Activated naive CD4-positive, alpha-beta T cell treated with Interleukin-2 at 50 U/mL for 16 hours (primary cell): Measurements from ENCODE around the gene TSPOAP1.
A peak's percentile ranks its signal among the peaks of the same experiment; 100 is the strongest.

Experiments used
- DNase-seq: peaks from one replicate; pipeline ENCODE4 v3.0.0-alpha.2; 2020

Gene TSPOAP1

DNA sequence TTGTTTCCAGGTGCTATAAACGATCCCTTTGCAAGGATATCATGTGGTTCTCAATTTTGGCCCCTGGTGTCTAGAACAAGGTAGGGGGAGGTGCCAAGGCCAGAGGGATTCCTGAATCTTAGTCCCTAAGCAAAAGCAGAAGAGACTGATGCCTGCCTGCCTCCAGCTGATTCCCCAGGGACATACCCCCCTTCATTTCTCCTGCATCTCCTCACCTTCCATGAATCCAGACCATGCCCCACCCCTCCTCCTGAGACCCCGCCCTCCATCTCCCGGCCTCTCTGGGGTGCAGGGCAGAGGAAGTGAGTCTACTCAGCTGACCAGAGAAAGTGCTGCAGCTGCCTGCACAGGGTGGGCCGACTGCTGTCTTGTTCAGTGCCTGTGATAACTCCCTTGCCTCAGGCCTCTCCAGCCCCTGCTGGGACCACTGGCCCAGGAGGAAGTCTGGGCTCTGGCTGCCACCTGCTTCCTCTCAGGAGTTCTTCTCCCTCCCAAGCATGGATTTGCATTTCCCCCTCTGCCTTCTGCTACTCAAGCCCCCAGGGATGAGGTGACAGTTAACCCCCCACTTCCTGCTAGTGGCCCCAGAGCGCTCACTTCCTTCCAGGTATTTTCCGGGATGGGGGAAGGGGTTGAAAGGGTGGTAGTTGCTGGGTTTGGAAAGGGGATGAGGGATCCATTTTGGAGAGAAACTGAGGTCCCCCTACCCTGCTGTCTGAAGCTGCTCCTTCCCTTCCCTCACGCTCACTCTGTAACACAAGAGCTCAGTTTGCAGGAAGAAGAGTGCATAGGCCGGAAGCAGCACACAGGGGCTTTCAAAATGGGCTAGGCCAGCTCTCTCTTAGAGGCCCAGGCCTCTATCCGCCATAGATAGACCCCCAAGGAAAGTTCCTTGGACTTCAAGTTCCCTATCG, 10.5 kb upstream of the TSPOAP1 start:
- peak; percentile 55 for DNase-seq

DNA sequence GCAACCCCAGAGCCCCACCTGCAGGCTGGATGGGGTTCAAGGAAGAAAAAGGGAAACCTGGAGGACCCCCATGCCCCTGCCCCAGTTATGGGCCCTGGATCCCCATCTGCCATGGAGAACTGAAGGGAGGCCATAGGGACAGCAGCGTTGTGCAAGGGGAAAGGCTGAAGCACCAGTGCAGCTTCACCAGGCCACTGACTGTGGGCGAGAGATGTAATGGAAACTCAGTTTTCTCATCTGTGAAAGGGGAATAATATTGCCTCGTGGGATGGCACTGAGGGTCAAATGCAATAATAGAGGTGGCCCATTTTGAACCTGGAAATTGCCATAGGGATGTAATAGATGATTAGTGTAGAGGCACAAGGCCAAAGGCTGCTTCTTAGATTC, 9.9 kb upstream of the TSPOAP1 start:
- DNase-seq: no peak

DNA sequence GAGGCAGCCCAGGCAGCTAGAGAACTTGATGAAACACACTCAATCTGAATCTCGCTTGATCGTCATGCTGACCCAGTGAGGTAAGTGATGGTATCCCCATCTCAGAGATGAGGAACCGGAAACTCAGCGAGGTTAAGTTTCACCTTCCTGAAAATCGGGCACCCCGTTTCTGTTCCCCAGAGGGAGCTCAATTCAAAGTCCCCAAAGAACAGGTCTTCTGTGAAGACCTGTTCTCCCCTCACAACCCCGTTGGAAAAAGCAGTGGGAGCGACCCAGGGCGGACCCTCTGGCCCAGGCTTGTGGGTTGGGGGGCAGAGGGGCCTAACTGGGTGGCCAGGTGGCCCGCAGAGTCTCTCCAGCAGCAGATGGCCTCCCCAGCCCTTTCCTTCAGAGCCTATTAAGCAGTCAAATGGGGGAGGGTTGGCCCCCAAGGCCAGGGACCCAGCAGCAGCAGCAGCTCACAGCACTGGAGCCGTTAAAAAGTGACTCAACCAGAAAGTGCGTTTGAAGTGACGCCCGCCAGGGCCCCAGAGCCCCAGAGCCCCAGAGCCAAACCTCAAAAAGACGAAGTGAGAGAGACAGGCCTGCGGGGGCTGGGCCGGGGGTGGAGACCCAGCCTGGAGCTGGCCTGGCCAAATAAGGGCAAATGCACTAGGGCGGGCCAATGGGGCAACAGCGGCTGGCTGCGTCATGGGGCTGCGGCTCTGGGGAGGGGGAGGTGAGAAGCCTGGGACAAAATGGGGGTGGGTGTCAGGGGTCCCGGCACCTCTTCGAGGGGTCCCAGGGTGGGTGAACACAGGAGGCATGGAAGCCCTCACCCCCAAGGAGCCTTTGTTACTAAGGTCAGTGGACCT, 9.2 kb upstream of the TSPOAP1 start:
- peak; percentile 94 for DNase-seq

DNA sequence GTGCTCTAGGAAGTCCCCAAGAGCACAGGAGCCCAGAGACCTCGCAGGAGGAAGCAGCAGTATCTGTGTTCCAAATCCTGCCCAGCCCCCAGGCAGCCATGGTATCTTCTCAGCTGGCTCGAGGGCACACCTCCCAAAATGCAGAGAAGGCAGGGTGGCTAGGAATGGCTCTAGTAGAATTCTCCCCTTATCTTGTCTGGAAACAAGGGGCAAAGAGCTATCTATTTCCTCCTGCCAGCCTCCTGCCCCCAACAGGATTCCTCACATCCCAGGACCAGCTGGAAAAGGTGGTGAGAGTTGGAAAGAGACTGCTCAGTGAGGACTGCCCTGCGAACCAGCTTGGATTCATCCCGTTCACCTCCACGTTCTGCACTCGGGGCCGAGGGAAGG, 8.6 kb upstream of the TSPOAP1 start:
- peak; percentile 45 for DNase-seq

DNA sequence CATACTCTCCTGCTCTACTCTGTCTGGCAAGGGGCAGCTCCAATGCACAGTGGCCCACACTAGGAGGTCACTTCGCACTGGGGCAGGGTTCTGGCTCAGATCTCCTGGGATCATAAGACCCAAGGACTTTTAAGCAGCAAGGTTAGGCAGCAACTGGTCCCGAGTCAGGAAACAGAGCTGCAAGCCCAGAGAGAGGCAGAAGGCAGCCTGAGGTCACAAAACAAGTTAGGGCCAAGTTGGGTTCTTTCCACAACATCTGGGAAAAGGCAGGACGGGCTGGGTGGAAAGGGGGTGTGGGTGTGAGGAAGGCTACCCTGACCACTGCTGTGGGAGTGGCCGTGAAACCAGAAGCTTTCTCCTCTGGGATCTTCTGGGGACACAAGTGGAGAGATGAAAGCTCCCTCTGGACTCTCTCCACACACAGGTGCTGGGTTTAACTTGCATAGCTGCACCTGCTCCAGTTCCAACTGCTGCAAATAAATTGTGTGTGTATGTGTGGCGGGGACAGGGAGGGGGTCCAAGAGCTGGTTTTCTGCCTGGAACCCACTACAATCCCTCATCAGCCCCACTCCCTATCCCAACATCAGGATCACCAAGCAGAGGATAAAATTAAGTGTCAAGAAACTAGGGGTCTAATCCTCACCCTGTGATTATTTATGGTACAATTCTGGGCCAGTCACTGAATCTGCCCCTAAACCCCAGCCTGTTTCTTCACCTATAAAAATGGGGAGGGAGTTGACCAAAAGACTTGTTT, 8.0 kb upstream of the TSPOAP1 start:
- no peak for DNase-seq

DNA sequence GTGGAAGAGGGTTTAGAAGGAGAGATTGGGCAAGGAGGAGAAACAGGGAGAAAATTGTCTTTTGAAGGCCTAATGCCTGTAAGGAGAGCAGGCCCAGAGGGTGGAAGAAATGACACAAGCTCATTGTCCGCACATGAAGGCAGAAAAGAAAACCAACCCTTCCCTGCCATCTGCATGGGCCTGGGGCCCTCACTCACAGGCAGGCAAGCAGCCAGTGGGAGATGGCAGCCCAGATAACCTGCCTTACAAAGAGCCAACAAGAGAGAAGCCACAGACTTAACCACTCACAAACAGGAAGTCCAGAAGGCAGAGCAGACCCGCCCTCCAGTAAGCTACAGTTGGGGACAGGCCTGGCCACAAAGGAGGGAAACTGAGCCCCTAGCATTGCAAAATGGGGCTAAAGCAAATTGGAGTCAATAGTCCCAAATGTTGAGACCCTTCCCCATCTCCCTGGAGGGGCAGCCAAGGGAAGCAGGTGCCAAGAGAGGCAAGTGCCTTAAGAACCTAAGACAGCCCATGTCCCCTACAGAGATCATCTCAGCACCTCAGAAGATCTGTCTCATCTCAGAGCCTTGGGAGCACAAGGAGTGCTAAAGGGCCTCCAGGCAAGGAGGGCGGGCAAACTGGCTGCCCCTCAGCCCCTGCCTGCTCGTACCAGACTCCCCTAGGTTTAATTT, 7.3 kb upstream of the TSPOAP1 start:
- DNase-seq: peak; percentile 65

DNA sequence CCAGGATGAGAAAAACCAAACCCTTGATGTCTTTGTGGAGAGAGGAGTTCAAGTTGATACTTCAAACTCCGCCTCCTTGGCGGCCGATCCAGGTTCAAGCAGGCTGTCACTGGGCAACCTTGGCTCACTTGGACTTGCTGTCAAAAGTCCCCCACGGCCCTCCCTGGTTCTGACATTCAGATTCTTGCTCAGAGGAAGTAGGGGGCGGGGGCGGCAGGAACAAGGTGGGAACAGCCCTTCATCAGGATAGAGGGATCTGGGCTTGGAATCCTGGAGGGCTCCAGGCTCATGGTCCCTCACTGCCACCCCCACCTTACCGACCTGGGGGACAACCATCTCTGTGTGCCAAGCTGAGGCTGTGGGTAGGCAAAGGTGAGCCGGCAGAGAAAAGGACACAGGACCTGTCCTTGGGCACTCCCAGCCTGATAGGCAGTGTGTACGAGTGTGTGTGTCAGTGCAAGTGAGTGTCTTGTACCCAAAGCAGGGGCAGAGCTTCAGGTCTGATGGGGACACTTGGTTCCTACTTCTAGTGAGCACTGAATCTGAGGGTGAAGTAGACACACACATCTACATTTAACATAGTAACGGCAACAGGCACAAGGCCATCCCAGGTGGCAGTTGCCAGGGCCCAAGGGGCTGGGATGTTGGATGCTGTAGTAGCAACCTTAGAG, 6.6 kb upstream of the TSPOAP1 start:
- DNase-seq: peak; percentile 39

DNA sequence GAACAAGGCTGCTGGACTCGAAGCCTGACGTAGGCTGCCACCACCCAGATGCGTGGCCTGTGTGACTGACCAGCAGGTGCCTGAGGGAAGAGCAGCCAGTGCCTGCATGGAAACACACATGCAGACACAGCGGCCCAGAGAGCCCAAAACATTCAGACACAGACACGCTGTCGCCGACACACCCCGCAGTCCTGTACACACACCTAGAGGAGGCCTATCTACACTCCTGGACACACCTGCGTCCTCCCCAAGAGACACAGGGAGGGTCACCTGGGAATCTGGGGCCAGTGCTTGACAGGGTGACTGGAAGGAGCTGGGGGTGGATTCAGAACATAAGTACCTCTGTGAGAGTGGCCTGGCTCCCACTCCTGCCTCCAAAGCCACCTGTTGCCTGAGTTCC, 6.1 kb upstream of the TSPOAP1 start:
- DNase-seq: no peak

DNA sequence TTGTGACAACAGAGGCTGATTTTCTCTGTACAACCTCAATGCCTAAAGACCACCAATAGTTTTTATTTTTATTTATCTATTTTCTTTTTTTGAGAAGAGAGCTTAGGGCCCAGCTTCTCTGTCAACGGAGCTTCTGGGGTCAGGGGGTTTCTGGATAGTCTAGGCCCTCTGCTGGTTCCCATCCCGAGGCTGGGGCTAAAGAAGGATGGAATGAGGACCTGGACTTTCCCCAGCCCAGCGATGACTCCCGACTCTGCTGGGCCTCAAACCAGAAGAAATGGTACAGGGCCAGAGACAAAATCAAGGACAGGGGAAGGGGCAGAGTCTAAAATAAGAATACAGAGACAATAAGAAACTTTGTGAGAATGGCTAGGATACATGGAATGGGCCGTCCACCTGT, 5.7 kb upstream of the TSPOAP1 start:
- no peak for DNase-seq

DNA sequence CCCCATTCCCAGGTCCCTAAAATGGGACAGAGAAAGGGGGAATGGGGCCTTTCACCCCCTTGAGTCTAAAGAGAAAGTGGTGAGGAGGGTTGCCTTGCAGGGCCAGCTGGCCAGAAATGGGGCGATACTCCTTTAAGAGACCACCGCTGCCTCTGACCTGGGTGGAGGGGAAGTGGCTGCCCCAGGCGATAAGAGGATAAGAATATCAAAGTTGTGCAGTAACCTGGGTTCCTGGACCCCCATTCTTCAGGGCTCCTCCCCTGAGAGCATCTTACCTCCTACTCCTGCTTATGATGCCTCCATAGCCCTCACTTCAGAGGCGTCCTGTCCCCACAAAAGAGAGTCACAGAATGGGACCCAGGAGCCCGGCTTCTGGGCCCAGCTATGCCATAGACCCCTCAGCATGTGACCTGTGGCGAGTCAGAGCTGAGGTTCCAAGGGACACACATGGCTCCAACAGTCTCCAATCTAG, 5.2 kb upstream of the TSPOAP1 start:
- no peak for DNase-seq

DNA sequence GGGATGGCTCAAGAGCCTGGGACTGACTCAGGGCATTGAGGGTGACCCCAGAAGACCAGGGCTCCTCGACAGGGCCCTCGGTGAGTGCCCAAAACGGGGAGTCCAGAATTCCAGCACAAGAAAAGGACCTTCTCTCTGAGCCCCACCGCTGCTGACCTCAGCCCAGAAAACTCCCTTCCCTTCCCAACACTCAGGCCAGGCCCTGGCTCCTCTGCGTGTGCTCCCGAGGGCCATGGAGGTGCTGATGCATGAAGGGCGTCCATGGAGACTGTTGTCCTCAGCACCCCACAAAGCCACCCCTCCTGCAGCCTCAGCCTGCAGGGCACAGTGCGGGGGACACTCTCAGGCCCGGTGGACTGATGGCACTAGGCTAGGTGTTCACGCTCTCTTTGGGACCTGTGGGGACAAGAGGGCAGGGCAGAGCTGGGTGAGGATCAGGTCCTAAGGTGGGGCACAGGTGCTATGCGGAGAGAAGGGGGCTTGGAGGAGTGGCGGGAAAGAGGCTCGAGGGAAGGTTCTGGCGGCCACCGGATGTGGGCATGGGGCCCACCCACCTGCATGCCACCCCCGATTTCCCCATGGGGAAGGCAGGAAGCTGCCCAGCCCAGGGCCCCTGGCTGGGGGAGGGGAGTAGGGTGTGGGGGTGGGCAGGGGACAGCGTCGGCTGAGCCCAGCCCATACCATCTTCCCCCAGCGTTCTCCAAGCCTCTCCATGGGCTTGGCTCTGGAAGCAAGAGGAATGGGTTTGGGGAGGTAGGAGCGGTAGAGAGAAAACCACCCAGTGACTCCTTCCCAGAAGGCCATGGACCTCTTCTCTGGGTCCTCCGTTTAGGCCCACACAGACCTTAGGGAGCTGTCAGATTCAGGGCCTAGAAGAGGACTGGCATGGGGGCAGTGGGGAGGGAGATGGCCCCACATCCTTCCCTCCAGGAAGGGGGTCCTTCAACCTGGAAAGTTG, 4.5 kb upstream of the TSPOAP1 start:
- peak; percentile 60 for DNase-seq

DNA sequence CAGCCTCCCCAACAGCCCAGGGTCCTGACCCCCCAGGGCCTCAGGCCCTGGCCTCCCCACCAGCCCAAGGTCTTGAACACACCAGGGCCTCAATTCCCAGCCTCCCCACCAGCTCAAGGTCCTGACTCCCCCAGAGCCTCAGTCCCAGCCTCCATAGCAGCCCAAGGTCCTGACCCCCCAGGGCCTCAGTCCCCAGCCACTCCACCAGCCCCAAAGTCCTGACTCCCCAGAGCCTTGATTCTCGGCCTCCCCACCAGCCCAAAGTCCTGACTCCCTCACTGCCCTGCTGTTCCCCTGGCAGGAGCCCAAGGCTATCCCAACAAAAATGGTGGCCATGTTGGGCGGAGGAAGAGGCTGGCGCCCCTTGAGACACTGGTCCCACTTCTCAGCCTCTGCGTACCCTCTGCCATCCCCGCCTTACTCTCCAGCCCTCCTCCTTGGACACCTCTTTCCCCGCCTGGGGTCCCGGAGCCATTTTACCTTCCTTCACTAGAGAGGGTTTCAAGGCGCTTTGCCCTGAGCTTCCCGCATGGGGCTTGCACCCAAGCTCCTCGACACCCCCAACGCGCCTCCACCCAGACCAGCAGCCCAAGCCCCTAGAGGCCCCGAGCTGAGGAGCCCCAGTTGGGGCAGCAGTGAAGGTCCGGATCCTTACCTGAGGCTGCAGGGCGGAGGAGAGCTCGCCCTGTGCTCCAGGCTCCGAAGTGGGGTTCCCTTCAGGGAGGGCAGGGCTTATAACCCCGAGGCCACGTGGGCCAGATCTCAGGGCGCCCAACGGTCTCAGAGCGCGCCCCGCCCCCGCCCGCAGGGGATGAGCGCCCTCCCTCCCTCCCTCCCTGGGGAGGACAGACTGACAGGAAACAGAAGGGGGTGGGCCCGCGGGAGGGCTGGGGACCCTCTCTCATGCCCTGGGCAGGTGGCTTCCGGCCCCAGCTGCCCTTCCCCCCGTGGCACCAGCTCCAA, 3.5 kb upstream of the TSPOAP1 start:
- DNase-seq: peak; percentile 91

DNA sequence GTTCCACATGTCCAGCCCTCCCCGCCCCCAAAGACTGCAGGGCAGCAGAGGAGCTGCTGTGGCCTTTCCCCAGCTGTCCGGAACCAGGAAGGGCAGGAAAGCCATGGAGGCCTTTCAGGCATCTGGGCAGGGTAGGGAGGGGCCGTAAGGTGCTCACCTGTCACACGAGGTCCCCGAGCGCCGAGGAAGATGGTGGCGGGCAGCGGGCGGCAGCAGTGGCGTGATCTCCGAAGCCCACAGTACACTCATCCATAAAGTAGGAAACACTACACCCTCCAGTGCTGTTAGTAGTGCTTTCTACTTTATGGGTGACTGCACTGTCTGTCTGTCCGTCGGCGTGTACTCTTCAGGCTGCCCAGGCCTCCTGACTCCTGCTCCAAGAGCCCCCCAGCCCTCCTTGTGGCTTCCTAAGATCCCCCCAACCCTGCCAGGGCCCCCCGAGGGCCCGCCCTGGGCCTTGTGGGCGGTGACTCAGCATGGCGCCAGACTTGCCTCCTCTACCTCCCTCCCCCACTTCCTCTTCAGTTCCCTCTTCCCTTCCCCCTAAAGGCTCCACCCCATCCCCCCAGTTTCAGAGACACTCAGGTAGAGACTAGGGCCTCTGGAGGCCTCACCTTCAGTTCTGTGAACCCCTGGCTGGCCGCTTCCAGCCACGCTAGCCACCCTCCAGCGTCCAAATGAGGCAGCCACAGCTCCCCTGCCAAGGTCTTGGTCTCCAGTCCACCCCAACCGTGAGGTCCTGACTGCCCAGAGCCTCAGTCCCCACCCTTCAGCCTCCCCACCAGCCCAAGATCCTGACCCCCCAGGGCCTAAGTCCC, 2.6 kb upstream of the TSPOAP1 start:
- DNase-seq: peak; percentile 82

DNA sequence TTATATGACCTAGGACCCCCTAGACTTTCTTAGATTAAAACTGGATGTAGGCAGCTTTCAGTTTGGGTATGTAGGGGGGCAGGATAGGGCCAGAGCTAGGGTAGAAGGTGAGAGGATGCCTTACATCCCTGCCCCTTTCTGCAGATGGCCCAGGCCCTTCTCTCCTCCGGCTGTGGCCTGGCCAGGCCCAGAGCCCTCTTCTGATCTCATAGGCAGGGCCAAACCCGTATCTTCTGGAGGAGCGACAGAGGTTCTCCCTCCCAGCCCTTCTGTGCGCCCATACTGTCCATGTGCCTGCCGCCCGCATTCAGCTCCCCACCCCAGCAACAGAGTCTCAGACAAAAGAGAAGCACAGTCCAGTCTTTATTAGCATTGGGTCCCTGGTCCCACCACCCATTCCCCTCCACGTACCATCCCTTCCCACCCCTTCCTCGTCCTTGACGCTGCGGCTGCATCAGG, 2.0 kb upstream of the TSPOAP1 start:
- DNase-seq: peak; percentile 39

DNA sequence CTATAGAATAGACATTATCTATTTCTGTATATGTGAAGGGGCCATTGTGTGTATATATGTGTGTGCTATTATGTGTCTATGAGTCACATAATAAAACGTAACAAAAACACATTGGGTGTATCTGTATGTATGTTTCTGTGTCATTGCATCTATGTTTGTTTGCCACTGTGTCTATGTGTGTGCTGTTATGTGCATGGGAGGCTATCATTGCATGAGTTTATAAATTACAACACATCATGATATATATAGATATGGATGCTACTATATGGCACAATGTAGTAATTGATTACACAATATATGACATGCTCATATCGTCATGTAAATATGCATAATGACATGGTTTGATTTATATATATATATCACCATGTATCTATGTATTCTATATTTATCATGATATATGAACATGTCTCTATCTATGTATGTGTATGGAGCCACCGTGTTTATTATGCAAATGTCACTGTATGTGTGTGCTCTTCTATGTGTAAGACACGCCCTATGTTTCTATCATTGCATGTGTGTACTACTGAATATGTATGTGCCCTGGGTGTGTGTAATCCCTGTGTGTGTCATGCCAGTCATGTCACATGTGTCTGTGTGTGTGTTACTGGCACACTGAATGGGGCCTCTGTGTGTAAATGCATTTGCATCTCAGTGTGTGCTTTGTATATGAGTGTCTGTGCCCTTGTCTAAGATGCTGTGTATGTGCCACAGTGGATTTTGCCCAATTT, 1.4 kb upstream of the TSPOAP1 start:
- peak; percentile 52 for DNase-seq

DNA sequence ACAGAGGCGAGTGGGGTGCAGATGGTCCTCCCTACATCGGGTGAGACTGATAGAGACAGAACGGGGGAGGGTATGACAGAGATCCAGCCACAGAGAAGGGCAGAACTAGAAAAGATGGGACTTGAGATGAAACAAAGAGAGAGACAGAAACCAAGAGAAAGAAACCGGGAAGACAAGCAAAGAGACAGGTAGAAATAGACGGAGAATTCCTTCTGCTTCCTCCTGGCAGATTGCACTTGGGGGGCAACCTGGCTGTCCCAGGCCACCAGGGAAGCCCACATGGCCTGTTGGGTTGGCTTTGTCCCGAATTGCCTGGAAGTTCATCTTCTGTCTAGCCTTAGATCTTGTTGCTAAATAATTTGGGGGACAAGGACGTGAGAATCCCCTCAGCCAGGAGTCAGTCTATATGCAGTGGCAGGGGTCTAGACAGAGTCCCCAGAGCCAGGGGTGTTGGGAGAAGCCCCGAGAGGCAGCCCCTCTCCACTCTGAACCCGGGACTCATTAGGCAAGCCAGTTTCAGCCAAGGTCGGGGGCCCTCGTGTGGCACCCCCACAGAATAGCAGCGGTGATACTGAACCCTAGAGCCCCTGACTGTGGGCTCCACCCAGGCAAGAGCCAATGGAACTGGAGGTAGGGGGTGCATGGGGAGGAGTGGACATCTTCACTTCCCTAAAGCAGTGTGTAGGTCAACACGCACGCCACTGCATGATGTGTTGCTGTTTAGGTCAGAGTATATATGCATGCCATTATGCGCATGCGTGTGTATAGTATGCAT, 627 bp upstream of the TSPOAP1 start:
- DNase-seq: peak; percentile 83
